Stimulated activated CD8-positive, alpha-beta memory T cell treated with anti-CD3 and anti-CD28 coated beads, Interleukin-15, amount 100 ng/mL, for 48 hours (primary cell): ENCODE data around the gene NTSR1.

Source experiments
- DNase-seq, 2 donors: peaks; one replicate each; pipeline ENCODE4 v3.0.0-alpha.2; 2020; ENCODE audit warnings: low read depth in 2 of 2

The NTSR1 gene

GRCh38 chr20:62725596-62726268 is 17.1 kb downstream of the NTSR1 start:
- no peak for DNase-seq

DNA sequence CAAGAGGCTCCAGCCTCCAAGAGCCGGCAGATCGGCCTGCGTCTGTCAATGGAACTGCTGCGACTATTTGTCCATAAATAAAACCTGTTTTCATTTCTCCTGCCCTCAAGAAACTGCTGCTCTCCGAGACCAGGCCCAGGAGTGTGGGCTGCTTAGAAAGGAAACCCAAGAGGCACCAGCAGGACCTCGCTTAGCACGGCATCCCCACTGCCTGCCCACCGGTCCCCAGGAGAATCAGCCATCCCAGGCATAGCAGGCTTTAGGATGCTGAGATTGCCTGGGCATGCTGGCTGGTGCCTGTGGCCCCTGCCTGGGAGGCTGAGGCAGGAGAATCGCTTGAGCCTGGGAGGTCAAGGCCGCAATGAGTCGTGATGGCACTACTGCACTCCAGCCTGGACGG is 17.6 kb downstream of the NTSR1 start:
- no peak for DNase-seq

DNA sequence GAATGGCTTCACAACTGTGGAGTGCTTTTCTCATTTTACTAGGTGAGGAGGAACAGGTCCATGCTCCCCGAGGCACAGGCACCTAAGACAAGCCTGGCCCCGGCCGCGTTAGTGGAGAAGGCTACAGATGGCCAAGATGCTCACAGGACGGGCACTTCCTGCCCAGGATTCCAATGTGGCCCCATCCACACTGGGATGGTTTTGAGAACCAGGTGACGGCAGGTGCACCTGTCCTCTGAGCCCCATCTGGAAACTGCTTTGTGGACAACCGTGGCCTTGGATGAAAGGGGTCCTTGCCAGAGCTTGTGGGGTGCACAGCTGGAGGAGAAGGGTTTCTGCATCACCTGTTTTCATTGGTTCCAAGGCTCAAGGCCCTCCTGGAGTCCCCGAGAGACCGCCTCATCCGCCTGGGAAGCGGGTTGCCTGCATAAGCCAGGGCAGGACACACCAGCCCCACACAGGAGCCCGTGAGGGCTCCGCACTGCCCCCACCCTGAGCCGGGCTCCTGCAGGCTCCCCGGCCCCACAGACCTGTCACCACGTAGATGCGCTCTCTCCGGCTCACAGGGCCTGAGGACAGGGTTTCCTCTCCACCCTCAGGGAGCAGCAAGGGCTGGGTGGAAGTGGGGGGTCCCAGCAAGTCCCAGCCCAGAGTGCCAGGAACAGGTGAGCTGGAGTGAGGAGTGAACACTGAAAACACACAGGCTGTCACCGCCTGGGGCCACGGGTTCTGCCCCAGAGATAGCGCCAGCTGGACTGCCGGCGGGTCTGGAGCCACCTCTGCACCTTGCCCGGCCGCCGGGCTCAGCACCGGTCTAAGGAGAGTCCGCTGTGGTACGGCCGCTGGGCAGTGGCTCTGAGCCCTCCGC is 18.3 kb downstream of the NTSR1 start:
- no peak for DNase-seq

GRCh38 chr20:62727584-62728027 is 19.0 kb downstream of the NTSR1 start:
- no peak for DNase-seq

DNA sequence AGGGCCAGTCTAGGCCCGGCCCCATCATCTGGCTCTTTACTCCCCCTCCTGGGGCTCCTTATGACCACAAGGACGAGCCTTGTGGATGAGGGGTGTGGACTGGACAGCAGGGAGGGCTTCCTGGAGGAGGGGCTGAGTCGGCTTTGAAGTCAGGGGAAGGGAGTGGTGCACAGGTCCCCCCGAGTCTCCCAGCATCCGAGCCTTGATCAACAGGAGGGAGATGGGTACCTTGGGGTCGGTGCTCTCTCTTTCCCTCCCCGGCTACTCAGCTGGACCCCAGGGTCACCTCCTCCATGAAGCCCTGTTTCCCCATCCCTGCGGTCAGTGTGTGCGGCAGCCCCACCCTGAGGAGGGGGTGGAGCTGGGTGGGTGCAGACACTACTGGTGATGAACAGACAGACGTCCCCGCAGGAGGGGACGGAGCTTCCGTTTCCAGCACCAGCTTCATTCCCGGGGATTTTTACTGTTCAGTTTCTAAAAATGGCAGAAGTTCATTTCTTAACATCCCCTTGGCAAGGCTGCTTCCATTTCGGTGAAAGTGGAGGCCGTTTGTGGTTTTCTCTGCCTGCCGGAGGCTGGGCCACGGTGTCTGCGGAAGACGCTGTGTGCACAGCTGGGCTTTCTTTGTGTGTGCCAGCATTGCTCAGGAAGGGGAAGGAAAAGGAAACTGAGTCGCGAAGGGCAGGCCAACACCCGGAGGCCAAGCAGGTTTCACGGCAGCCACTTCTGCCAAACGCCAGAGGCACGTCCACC is 19.6 kb downstream of the NTSR1 start:
- DNase-seq: no peak

DNA sequence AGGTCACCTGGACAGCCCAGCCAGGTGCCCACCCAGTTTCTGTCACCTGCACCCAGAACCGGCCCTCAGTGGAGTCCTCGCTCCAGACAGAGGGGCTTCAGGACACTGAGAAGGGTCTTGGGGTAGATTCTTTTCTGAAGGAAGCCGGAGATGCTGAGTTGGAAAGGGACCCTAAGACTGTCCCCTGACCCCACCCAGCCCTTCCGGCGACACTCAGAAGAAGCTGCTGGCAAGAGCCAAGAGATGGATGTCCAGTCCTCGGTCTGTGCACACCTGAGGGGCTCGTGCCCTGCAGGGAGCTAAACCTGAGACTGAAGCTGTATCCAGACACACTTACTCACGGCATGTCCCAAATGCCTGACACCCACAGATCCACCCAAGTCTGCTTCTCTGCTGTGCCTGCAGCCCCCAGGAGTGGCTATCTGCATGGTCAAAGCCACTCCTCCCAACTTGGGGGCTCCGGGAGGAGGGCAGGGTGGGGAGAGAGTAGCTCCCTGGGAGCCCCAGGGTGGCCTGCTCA is 20.2 kb downstream of the NTSR1 start:
- DNase-seq: no peak

- DNase-seq: no peak
Observed at GRCh38 chr20:62730481-62730880, 21.8 kb downstream of the NTSR1 start.

- DNase-seq: no peak
Observed at GRCh38 chr20:62732031-62732760, 23.6 kb downstream of the NTSR1 start.

DNA sequence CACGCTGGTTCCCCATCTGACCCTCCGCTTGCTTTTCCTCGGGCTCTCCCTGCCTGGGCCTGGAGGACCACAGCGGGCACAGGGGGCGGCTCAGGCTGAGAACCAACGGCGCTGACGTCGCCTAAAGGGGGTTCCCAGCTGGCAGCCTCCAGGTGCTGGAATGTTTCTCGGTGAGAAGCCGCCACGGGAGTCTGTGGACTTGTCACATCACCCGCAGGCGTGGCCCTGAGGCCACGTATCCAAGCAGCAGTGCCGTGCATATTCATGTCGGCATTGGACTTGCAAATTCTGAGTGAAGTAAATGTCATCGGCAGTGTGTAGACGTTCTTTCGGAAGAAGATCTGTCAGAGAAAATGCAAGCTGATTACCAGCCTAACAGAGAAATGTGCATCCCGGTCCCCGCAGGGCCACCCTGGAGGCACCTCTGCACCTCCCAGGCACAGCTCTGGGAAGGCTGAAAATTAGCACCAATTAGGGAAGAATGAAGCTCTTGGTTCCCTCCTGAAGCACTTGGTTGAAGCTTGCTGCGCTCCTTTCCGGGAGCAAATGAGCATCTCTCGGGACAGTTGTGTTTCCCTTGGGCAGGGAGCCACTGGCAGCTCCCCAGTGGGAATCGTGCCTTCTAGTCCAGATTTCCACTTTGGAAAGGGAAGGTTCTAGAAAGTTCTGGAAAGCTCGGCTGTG is 24.3 kb downstream of the NTSR1 start:
- no peak for DNase-seq

GRCh38 chr20:62733526-62733842 is 24.8 kb downstream of the NTSR1 start:
- DNase-seq: no peak

DNA sequence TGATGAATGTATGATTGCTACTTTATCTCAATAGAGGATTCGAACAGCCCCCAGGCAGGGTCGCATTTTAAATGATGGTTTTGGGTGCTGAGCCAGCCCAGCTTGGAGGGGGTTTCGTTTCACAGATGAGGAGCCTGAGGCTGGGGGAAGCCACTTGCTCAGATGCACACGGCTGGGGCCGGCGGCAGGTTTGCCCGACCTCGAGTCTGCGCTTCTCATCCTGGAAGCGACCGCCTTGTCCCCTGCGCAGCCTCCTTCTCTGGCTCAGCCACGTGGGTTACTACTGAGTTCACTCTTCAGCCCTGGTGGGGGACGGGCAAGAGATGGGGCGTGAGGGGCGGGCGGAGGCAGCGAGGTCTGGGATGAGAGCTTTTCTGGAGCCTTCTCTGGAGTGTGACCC is 25.3 kb downstream of the NTSR1 start:
- no peak for DNase-seq

GRCh38 chr20:62734326-62734725 is 25.7 kb downstream of the NTSR1 start:
- DNase-seq: no peak

DNA sequence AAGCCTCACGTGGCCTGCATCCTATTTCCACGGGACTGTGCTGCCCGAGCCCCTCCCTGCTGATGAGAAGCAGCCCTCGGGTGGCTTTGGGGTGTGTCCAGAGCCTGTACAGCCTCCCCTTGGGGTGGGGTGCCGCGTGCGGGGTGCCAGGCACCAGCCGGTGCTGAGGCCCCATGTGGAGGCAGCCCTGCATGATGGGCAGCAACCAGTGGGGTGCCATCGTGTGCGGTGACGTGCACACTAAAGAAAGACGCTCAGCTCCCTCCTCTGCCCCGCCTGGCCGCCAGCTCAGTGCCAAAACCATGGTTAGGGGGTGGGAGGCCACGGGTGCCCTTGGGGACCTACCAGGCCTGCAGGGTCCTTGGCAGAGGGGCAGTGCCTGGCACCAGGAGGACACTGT is 26.2 kb downstream of the NTSR1 start:
- no peak for DNase-seq

DNA sequence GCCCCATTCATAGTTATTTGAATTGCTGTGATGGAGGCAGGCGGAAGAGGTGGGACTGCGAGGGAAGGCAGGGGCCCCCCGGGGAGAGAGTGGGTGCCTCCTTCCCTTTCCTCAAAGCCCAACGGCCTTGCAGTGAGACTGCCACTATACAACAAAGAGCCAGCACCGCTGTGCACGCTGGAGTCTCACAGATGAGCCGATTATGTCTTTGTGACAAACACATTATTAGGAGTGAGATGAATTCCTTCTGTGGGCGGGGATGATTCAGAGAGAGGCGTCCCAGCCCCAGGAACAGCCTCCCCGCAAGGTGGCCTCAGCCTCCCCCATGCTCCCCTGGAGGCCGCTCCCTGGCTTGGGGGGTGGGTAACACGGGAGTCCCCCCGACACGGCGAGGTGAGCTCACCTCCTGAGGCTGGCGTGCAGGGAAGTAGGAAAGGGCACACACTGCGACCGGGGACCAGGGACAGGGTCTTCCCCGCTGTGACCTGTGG is 26.7 kb downstream of the NTSR1 start:
- no peak for DNase-seq

DNA sequence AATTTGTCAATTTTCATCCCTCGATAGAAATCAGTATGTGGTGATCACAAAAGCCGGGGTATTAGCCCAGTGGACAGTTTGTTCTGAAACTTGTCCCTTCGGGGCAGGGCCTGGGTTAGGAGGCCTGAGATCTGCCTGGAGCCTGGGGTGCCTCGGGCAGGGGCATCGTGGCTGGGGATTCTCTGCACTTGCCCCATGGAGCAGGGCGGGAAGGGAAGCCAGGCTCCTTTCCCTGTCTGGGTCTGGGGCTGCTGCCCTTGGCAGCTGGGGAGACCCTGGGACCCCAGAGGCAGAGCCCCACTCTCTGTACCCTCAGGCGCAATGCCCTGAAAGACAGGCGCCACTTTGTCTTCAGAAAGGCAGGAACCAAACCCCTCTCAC is 27.4 kb downstream of the NTSR1 start:
- DNase-seq: no peak

GRCh38 chr20:62736407-62737071 is 27.9 kb downstream of the NTSR1 start:
- no peak for DNase-seq

- DNase-seq: no peak
Observed at GRCh38 chr20:62737271-62737811, 28.7 kb downstream of the NTSR1 start.

DNA sequence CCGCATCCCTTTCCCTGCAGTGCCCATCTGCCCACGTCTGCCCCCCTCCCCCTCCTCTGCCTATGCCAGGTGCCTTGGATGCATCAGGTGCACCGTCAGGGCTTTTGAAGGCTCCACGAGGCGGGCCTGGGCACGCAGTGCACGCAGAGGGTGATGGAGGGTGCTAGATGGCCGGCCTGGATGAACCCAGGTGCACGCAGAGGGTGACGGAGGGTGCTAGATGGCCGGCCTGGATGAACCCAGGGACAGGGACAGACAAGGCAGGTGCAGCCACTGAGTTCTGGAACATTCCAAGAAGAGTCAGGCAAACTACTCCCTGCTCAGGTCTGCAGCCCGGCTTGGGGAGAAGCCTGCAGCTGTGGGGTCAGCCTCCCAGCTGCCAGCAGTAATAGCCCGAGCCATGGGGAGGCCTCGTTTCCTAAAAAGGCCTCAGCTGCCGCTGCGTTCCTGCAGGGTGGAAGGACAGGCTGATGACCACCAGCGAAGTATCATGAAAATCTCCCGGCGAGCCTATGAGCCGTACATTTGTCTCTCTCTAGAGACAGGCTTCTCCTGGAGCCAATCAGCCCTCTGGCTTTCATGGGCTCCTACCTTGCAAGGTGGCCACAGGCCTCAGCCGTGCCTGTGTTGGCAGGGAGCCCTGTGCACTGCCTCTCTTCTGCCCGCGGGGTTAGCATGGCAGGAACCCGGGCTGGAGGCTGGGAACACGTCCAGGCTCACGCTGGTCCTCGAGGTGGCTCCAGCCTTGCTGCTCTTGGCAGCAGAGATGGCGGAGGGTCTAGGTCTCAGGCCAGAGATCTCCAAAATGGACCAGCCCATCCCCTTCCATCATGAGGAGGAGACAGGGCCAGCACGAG is 29.6 kb downstream of the NTSR1 start:
- no peak for DNase-seq

DNA sequence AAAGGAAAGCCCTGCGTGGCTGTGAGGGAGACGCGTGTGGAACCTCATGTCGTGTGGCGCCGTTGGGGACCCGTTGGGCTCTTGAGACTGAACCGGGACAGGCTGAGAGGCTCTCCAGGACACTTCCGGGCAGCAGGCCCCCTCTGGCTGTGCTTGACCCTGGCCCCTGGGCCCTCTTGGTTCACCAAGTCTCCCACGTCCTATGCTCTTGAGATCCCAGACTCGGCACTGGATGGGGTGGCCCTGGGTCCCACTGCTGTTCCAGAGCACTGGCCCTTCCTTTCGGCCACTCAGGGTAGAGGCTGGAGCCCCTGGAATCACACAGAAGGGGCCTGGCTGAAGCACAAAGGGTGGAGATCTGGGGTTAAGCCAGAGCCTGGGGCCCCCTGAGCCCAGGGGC is 30.4 kb downstream of the NTSR1 start:
- DNase-seq: no peak
